Measurements from ENCODE around the gene KIF5C.

DNA sequence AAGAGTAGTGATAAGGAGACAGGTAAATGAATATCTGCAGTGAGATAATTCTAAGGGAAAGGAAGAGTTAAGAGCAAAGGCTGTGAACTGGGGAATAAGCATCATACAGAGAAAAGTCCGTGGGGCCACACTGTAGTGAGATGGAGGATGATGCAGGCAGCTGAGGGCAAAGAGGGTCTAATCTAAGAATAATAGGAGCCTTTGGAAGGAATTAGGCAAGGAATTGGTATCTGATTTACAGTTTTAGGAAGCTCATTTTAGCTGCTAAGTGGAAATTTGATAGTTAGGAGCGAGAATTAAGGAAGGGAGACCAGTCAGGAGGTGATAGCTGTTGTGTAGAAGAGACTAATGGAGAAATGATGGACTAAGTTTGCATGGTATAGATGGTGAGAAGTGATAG lies 43.5 kb downstream of the KIF5C start:
- TF ChIP-seq POLR2A (IDR thresholded peaks at IDR 0.05) = no peak
- TF ChIP-seq, protein P1, sequence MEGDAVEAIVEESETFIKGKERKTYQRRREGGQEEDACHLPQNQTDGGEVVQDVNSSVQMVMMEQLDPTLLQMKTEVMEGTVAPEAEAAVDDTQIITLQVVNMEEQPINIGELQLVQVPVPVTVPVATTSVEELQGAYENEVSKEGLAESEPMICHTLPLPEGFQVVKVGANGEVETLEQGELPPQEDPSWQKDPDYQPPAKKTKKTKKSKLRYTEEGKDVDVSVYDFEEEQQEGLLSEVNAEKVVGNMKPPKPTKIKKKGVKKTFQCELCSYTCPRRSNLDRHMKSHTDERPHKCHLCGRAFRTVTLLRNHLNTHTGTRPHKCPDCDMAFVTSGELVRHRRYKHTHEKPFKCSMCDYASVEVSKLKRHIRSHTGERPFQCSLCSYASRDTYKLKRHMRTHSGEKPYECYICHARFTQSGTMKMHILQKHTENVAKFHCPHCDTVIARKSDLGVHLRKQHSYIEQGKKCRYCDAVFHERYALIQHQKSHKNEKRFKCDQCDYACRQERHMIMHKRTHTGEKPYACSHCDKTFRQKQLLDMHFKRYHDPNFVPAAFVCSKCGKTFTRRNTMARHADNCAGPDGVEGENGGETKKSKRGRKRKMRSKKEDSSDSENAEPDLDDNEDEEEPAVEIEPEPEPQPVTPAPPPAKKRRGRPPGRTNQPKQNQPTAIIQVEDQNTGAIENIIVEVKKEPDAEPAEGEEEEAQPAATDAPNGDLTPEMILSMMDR (IDR thresholded peaks at IDR 0.05) = no peak

Measured in Peyer's patch (tissue), 4 donors.